ENCODE data around the gene MMD2. TPM values are rescaled to one million over a fixed set of nuclear protein-coding genes. Genes with fewer than 3 reads are reported as not detected.
"Not testable (repeated sequence)": the region's sequence is repeated elsewhere in the genome, so short reads cannot be mapped to it uniquely, and the experiment has no call there.

Gene MMD2
- total RNA-seq, 1 experiment from 2014 or later = not detected

GRCh38 chr7:4973728-4974198 is 14.8 kb upstream of the MMD2 start:
- H3K36me3 ChIP-seq (ENCODE audit: control insufficient read depth, insufficient read depth, low read length) = no peaks in the 10 kb centered on the region
- DNase-seq = peak; percentile 94 to 97
- H3K4me3 Mint-ChIP-seq (ENCODE audit: unreplicated experiment) = peak overlapping the region; percentile 93
- POLR2A ChIA-PET = interaction anchor here (0.7 to 1.2 kb wide), 4 partner anchors 22 to 332 kb away, joined by 3 to 5 read pairs (median 3); no protein-coding TSS in a partner anchor
- intact Hi-C loops (cut with micrococcal nuclease; ENCODE audit: unreplicated experiment) = loop anchor here (1.0 kb wide), 1 partner anchor 112 kb away; no protein-coding TSS in a partner anchor
- no peaks in the 10 kb centered on the region for H3K27me3 ChIP-seq (replicated peaks; ENCODE audit: control insufficient read depth, insufficient read depth, low read length)
- peak; percentile 89 to 90 for TF ChIP-seq CTCF (IDR thresholded peaks at IDR 0.05; ENCODE audit: insufficient read depth in 1 of 2, low read depth in 1 of 2, low read length in 1 of 2, severe bottlenecking in 1 of 2, unreplicated experiment in 1 of 2)
- no peaks in the 10 kb centered on the region for H3K9me3 ChIP-seq
- no peaks in the 10 kb centered on the region for H3K9me3 Mint-ChIP-seq (ENCODE audit: unreplicated experiment)
- BruUV-seq (replicated peaks) = no TSS peak
- H3K27ac Mint-ChIP-seq (ENCODE audit: unreplicated experiment) = peak overlapping the region; percentile 98
- H3K36me3 Mint-ChIP-seq (ENCODE audit: insufficient read depth, unreplicated experiment) = peaks cover 31% of the 10 kb centered on the region
- H3K4me1 Mint-ChIP-seq (ENCODE audit: low read depth, unreplicated experiment) = no peaks in the 10 kb centered on the region
- no peaks in the 10 kb centered on the region for H3K4me1 ChIP-seq
- H3K27me3 Mint-ChIP-seq (ENCODE audit: insufficient read depth, unreplicated experiment) = no peaks in the 10 kb centered on the region
- H3K4me3 ChIP-seq (ENCODE audit: low read depth, low read length) = peak overlapping the region; percentile 95
- CTCF ChIA-PET = interaction anchor here (0.6 to 1.5 kb wide), 15 partner anchors 18 to 332 kb away, joined by 3 to 25 read pairs (median 4); partner anchors contain the start of genes AP5Z1 and RBAK

DNA sequence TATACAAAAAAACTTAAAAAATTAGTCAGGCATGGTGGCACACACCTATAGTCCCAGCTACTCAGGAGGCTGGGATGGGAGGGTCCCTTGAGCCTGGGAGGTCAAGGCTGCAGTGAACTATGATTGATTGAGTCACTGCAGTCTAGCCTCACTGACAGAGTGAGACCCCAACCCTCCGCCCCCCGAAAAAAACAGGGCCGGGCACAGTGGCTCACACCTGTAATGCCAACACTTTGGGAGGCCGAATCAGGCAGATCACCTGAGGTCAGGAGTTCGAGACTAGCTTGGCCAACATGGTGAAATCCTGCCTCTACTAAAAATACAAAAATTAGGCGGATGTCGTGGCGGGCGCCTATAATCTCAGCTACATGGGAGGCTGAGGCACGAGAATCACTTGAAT is 13.5 kb upstream of the MMD2 start:
- intact Hi-C loops (cut with micrococcal nuclease; ENCODE audit: unreplicated experiment); H3K36me3 ChIP-seq (ENCODE audit: control insufficient read depth, insufficient read depth, low read length); H3K4me3 ChIP-seq (ENCODE audit: low read depth, low read length); H3K9me3 Mint-ChIP-seq (ENCODE audit: unreplicated experiment); H3K4me1 ChIP-seq; BruUV-seq (replicated peaks); H3K4me1 Mint-ChIP-seq (ENCODE audit: low read depth, unreplicated experiment); H3K4me3 Mint-ChIP-seq (ENCODE audit: unreplicated experiment); POLR2A ChIA-PET; H3K9me3 ChIP-seq; H3K27ac Mint-ChIP-seq (ENCODE audit: unreplicated experiment); H3K27me3 Mint-ChIP-seq (ENCODE audit: insufficient read depth, unreplicated experiment); H3K27me3 ChIP-seq (replicated peaks; ENCODE audit: control insufficient read depth, insufficient read depth, low read length): not testable (repeated sequence)
- peaks cover 23% of the 10 kb centered on the region for H3K36me3 Mint-ChIP-seq (ENCODE audit: insufficient read depth, unreplicated experiment)
- CTCF ChIA-PET = interaction anchor here (0.7 kb wide), 1 partner anchor 271 kb away, joined by 3 read pairs; no protein-coding TSS in a partner anchor
- peak in 1 of 2 experiments; percentile 14 for DNase-seq

GRCh38 chr7:4965295-4966022 is 6.5 kb upstream of the MMD2 start:
- intact Hi-C loops (cut with micrococcal nuclease; ENCODE audit: unreplicated experiment) = loop anchor here (10.0 kb wide), 1 partner anchor 121 kb away; no protein-coding TSS in a partner anchor
- H3K9me3 ChIP-seq = no peaks in the 10 kb centered on the region
- no peaks in the 10 kb centered on the region for H3K36me3 Mint-ChIP-seq (ENCODE audit: insufficient read depth, unreplicated experiment)
- BruUV-seq (replicated peaks) = no TSS peak
- peak in 1 of 2 experiments; percentile 3 for DNase-seq
- POLR2A ChIA-PET = no interaction called here
- H3K9me3 Mint-ChIP-seq (ENCODE audit: unreplicated experiment) = no peaks in the 10 kb centered on the region
- H3K27me3 Mint-ChIP-seq (ENCODE audit: insufficient read depth, unreplicated experiment) = peaks cover 2% of the 10 kb centered on the region
- CTCF ChIA-PET = no interaction called here
- no peaks in the 10 kb centered on the region for H3K4me1 ChIP-seq
- no peak for TF ChIP-seq CTCF (IDR thresholded peaks at IDR 0.05; ENCODE audit: insufficient read depth in 1 of 2, low read depth in 1 of 2, low read length in 1 of 2, severe bottlenecking in 1 of 2, unreplicated experiment in 1 of 2)
- no peaks in the 10 kb centered on the region for H3K27me3 ChIP-seq (replicated peaks; ENCODE audit: control insufficient read depth, insufficient read depth, low read length)
- no peak overlapping the region for H3K4me3 ChIP-seq (ENCODE audit: low read depth, low read length)
- no peaks in the 10 kb centered on the region for H3K36me3 ChIP-seq (ENCODE audit: control insufficient read depth, insufficient read depth, low read length)
- no peaks in the 10 kb centered on the region for H3K4me1 Mint-ChIP-seq (ENCODE audit: low read depth, unreplicated experiment)
- no peak overlapping the region for H3K27ac Mint-ChIP-seq (ENCODE audit: unreplicated experiment)
- H3K4me3 Mint-ChIP-seq (ENCODE audit: unreplicated experiment) = no peak overlapping the region

Measured in Caco-2 (cell line).